ENCODE data around the gene RP2. TPM values are rescaled to one million over a fixed set of nuclear protein-coding genes. Genes with fewer than 3 reads are reported as not detected.

The RP2 gene
- total and polyA plus RNA-seq, 2 of the 8 experiments (the other 6 are each of a cell fraction or from before 2014, with no cell fraction given) = 2.2 to 6.9 TPM

DNA sequence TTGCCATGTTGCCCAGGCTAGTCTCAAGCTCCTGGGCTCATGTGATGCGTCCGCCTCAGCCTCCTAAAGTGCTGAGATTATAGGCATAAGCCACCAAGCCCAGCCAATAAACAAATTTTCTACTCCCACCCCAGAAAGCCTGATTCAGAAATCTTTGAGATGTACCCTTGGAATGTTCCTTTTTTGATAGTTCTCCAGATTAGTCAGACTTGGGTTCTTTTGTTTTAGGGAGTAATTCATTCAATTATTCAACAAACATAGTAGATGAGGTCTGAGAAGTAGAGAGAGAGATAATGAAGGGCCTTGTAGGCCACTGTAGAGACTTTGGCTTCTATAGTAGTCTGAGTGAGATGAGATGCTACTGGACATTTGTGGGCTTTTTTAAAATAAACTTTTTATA lies 27.8 kb downstream of the RP2 start:
- ChIA-PET CTCF (ENCODE audit: partially characterized antibody) (no interaction called here), POLR2A (ENCODE audit: partially characterized antibody) (no interaction called here)
- H3K56ac ChIP-seq (replicated peaks; ENCODE audit: insufficient read length, low read depth, low read length) = no peak overlapping the region
- no peak overlapping the region for H2BK120ac ChIP-seq (replicated peaks; ENCODE audit: low read depth, low read length)
- no peak overlapping the region for H3K4me3 ChIP-seq (ENCODE audit: extremely low read depth in 1 of 4, insufficient read depth in 2 of 4, low read depth in 3 of 4, low read length in 4 of 4)
- no peak overlapping the region for H3K27ac ChIP-seq (ENCODE audit: low read depth, low read length)
- TF ChIP-seq ZNF274 (IDR thresholded peaks at IDR 0.05; ENCODE audit: borderline replicate concordance, extremely low read depth, low read length) = no peak
- no peak for TF ChIP-seq KDM5A (IDR thresholded peaks at IDR 0.05; ENCODE audit: low read length)
- no peaks in the 10 kb centered on the region; a peak in 1 of 8 replicates for H3K36me3 ChIP-seq (ENCODE audit: control insufficient read depth in 2 of 4, insufficient read depth in 4 of 4, low read length in 3 of 4)
- H3K4me1 ChIP-seq (replicated peaks in 1 of 4; ENCODE audit: control insufficient read depth in 3 of 4, insufficient read depth in 4 of 4, low read length in 3 of 4) = no peaks in the 10 kb centered on the region
- no peaks in the 10 kb centered on the region for H3K27me3 ChIP-seq (replicated peaks in 1 of 4; ENCODE audit: control insufficient read depth in 3 of 4, extremely low read depth in 1 of 4, insufficient read depth in 3 of 4, low read length in 3 of 4)
- H4K20me1 ChIP-seq (replicated peaks in 1 of 2; ENCODE audit: control insufficient read depth in 1 of 2, insufficient read depth in 2 of 2, low read length in 2 of 2) = no peaks in the 10 kb centered on the region
- H3K23me2 ChIP-seq (ENCODE audit: low read depth, low read length) = no peaks in the 10 kb centered on the region
- no peak overlapping the region for H3K18ac ChIP-seq (ENCODE audit: extremely low read depth, low read length)
- no peak for FAIRE-seq
- H2BK15ac ChIP-seq (ENCODE audit: low read length) = no peak overlapping the region
- no peak for DNase-seq (ENCODE audit: low read depth in 1 of 2, low spot score in 2 of 2)
- H3K14ac ChIP-seq (ENCODE audit: insufficient read length) = no peak overlapping the region
- no peak overlapping the region for H2BK12ac ChIP-seq (ENCODE audit: low read depth, low read length)
- no peak overlapping the region for H3K4me2 ChIP-seq (ENCODE audit: insufficient read depth in 1 of 2, low read depth in 2 of 2, low read length in 2 of 2)
- no peak overlapping the region for H2BK20ac ChIP-seq (ENCODE audit: low read length)
- no CpG with 5 or more reads among the region's 2 CpGs for WGBS, 2 experiments (ENCODE audit: extremely low coverage in 1 of 2, insufficient coverage in 1 of 2, insufficient read length in 1 of 2, insufficient replicate concordance in 2 of 2, low coverage in 1 of 2, low lambda C conversion rate in 2 of 2, missing lambda C conversion rate in 1 of 2)
- no peak overlapping the region for H3K23ac ChIP-seq (ENCODE audit: insufficient read length)
- no peaks in the 10 kb centered on the region for H3K79me1 ChIP-seq (ENCODE audit: low read depth, low read length)
- no peak overlapping the region for H2BK5ac ChIP-seq (ENCODE audit: low read depth, low read length)
- H2AFZ ChIP-seq (ENCODE audit: low read length) = no peak overlapping the region
- H4K8ac ChIP-seq (ENCODE audit: extremely low read depth, insufficient read depth, low read length) = no peak overlapping the region
- no peak overlapping the region for H2AK5ac ChIP-seq (ENCODE audit: low read depth, low read length)
- no peak overlapping the region for H3K4ac ChIP-seq (replicated peaks; ENCODE audit: insufficient read length, low read depth, low read length)
- H3K9ac ChIP-seq (replicated peaks in 1 of 4; ENCODE audit: extremely low read depth in 1 of 4, low read depth in 3 of 4, low read length in 3 of 4) = no peak overlapping the region
- no peaks in the 10 kb centered on the region for H3K79me2 ChIP-seq (ENCODE audit: control insufficient read depth in 1 of 2, insufficient read depth in 2 of 2, low read length in 2 of 2)
- H4K91ac ChIP-seq (replicated peaks; ENCODE audit: insufficient read length, low read length) = no peak overlapping the region
- no peak overlapping the region for H4K5ac ChIP-seq (ENCODE audit: insufficient read length, low read depth, low read length)
- no peaks in the 10 kb centered on the region for H3K9me3 ChIP-seq (ENCODE audit: insufficient read depth in 2 of 2, low read depth in 1 of 2, low read length in 1 of 2)
